ENCODE results near the gene ADRM1.

Gene ADRM1

DNA sequence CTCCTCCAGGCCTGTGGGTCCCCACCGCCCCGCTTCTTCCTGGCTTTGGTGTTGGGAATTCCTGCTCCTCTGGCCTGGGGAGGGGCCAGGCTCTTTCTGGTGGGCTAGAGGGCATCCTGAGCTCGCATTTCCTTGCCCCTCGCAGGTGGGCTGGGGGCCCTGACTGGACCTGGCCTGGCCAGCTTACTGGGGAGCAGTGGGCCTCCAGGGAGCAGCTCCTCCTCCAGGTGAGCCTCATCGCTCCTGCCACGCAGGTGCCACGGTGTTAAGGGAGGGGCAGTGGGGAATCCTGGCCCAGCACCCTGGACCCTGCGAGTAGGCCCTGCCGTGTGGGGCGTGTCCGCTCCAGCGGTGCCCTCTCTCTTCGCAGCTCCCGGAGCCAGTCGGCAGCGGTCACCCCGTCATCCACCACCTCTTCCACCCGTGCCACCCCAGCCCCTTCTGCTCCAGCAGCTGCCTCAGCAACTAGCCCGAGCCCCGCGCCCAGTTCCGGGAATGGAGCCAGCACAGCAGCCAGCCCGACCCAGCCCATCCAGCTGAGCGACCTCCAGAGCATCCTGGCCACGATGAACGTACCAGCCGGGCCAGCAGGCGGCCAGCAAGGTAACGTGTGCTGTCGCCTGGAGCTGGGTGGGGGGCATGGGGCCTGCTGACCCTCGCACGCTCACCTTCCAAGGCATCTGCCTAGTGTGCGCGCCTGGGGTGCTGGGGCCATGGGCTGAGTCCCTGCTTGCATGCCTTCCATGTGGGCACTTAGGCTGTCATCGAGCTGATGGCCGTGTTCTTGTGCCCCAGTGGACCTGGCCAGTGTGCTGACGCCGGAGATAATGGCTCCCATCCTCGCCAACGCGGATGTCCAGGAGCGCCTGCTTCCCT is 4.7 kb downstream of the ADRM1 start:
- TF ChIP-seq, protein P1, sequence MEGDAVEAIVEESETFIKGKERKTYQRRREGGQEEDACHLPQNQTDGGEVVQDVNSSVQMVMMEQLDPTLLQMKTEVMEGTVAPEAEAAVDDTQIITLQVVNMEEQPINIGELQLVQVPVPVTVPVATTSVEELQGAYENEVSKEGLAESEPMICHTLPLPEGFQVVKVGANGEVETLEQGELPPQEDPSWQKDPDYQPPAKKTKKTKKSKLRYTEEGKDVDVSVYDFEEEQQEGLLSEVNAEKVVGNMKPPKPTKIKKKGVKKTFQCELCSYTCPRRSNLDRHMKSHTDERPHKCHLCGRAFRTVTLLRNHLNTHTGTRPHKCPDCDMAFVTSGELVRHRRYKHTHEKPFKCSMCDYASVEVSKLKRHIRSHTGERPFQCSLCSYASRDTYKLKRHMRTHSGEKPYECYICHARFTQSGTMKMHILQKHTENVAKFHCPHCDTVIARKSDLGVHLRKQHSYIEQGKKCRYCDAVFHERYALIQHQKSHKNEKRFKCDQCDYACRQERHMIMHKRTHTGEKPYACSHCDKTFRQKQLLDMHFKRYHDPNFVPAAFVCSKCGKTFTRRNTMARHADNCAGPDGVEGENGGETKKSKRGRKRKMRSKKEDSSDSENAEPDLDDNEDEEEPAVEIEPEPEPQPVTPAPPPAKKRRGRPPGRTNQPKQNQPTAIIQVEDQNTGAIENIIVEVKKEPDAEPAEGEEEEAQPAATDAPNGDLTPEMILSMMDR (IDR thresholded peaks at IDR 0.05; ENCODE audit: low read depth, low read length): no peak
- no peak overlapping the region for H3K4me3 ChIP-seq (ENCODE audit: low read depth, low read length)

DNA sequence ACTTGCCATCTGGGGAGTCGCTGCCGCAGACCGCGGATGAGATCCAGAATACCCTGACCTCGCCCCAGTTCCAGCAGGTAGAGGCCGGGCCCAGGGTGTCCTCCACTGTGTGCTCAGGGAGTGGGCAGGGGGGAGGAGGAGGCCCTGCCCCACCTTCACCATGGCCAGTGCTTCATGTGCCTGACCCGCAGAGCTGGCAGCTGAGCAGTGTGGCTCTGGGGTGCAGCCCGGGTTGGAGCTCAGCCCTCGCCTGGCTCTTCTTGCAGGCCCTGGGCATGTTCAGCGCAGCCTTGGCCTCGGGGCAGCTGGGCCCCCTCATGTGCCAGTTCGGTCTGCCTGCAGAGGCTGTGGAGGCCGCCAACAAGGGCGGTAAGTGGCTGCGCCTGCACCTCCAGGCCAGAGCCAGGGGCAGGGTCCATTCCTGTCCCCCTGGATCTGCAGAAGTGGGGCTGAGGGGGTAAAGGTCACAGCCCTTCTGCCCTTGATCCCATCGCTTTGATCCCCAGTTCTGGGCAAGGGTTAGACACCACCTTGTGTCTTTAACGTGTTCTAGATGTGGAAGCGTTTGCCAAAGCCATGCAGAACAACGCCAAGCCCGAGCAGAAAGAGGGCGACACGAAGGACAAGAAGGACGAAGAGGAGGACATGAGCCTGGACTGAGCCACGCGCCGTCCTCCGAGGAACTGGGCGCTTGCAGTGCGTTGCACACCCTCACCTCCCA is 5.5 kb downstream of the ADRM1 start:
- no peak overlapping the region for H3K4me3 ChIP-seq (ENCODE audit: low read depth, low read length)
- TF ChIP-seq, protein P1 (IDR thresholded peaks at IDR 0.05; ENCODE audit: low read depth, low read length): no peak

DNA sequence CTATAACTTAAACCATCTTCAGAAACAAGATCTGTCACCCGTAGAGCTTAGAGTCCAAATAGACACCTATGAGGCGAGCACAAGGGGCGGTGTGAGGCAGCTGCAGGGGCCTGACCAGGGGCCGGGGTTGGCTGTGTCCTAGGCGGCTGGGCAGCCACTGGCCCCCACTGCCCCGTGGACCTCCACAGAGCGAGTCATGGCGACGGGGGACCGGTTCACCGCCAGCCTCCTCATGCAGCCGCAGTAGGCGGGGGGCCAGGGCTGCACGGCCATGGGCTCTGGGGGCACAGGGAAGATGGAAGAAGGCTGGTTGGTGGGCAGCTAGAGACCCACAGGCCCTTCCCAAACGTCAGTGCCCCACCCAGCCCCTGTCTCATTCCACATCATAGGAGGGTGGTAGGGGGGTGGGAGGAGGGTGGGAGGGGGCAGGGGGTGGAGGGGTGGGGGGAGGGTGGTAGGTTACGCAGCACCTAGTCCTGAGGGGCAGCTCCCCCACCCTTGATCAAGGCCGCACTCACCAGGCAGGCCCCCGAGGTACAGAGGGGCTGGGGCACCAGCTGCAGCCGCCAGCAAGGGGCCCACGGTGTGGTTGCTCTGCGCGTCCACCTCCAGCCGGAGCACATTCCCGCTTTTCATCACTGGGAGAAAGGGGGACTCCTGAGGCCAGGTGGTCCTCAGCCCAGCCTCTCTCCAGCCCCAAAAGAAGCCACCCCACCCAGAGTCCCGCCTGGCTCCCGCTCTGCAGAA is 6.6 kb downstream of the ADRM1 start:
- H3K4me3 ChIP-seq (ENCODE audit: low read depth, low read length): no peak overlapping the region
- TF ChIP-seq, protein P1 (IDR thresholded peaks at IDR 0.05; ENCODE audit: low read depth, low read length): no peak

DNA sequence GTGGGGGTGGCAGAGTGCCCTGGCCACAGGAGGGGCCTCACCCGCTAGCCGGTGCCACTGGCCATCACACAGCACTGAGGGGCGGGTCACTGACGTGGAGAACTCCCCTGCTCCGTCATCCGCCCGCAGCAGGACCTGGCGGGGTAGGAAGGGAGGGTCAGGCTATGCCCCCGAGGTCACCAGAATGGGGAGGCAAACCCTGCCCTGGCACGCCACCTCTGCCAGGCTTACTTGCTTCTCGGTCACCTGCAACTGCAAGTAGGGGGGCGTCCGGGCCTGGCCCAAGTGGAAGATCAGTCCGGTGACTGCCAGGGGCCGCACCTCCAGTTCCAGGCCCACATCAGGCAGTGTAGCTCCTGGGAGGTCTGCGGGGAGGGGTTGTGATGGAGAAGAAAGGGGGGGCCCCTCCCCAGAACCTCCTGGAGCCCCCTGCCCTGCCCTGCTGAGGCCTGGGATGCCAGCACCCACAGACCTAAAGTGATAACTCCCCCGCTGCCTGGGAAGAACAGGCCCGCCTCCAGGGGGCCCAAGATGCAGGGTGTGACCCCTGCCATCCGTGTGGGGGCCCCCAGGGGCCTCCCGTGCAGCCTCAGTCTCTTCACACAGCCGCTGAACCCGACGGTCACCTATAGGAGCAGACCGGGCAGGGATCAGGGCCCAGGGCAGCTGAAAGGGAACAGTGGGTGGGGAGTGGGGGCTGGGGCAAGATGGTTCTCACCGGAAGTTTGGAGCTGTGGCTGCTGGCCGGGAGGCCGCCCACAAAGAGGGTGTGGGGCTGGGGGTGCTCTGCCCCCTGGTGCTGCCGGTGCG is 7.4 kb downstream of the ADRM1 start:
- H3K4me3 ChIP-seq (ENCODE audit: low read depth, low read length): no peak overlapping the region
- TF ChIP-seq, protein P1 (IDR thresholded peaks at IDR 0.05; ENCODE audit: low read depth, low read length): no peak

DNA sequence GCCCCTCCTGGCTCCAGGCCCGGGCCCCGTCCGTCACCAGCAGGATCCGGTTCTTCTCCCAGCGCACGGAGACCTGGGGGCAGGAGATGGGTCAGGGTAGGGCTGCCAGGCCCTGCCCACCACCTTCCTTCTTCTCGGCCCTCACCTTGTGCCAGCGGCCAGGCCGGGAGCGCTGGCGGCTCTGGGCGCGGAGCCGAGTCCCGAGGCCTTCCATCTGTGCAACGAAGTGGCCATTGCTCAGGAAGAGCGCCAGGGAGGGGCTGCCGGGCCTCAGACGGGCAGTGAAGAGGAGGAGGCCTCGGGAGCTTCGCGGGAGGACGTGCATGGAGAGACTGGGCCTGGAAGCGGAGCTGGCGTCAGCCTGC is 7.9 kb downstream of the ADRM1 start:
- TF ChIP-seq, protein P1 (IDR thresholded peaks at IDR 0.05; ENCODE audit: low read depth, low read length): no peak
- H3K4me3 ChIP-seq (ENCODE audit: low read depth, low read length): no peak overlapping the region

DNA sequence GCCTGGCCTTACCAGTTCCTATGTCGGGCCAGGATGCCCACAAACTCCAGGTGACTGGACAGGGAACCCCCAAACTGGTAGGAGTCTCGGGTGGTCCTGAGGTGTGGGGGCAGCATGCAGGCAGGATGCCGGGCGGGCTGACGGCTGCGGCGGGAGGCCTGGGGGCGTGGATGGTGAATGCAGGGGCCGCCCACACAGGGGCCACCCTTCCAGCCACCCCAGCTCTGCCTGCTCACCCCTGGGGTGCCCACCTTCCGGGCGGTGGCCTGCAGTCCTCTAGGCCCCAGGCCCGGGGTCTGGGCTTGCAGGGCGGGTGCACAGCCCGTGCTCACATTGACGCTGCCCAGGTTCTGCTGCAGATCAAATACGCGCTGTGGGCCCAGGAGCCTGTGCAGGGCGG is 8.4 kb downstream of the ADRM1 start:
- TF ChIP-seq, protein P1 (IDR thresholded peaks at IDR 0.05; ENCODE audit: low read depth, low read length): no peak
- H3K4me3 ChIP-seq (ENCODE audit: low read depth, low read length): no peak overlapping the region

All from WI38 (cell line).